CD4-positive, CD25-positive, alpha-beta regulatory T cell (primary cell): ENCODE results near the gene CD200. TPM values are rescaled to one million over a fixed set of nuclear protein-coding genes. Genes with fewer than 3 reads are reported as not detected.
"Not testable (repeated sequence)": the region's sequence is repeated elsewhere in the genome, so short reads cannot be mapped to it uniquely, and the experiment has no call there.

ENCODE experiments used
- ATAC-seq, 2 donors: fragments of 150-1000 bp; cut with Tn5 transposase; one replicate each; pipeline ENCODE4 v1.10.0; 2021; ENCODE audit warnings: low read depth in 2 of 2, moderate number of reproducible peaks in 2 of 2, moderate library complexity in 1 of 2
- DNase-seq, 3 donors: peaks; one replicate each; pipeline versions ENCODE4 v3.0.0 to v3.0.0-alpha.2; 2012 to 2022; ENCODE audit warnings: mixed read lengths in 1 of 3
- H3K27ac ChIP-seq: one replicate; pipeline ENCODE4 v1.7.0; 2013; ENCODE audit warnings: mild to moderate bottlenecking, low read length; ENCODE audit not compliant: insufficient read depth, poor library complexity, severe bottlenecking
- H3K27me3 ChIP-seq: one replicate; pipeline ENCODE4 v1.7.0; 2013; ENCODE audit warnings: low read length; ENCODE audit not compliant: control insufficient read depth, insufficient read depth
- H3K36me3 ChIP-seq: one replicate; pipeline ENCODE4 v1.7.0; 2013; ENCODE audit warnings: mild to moderate bottlenecking, low read length, moderate library complexity; ENCODE audit not compliant: control insufficient read depth, insufficient read depth
- H3K4me1 ChIP-seq: 2 replicates; pipeline ENCODE4 v1.7.0; 2013; ENCODE audit warnings: mild to moderate bottlenecking, low read length; ENCODE audit not compliant: insufficient read depth, control insufficient read depth, poor library complexity, severe bottlenecking
- H3K4me3 ChIP-seq: one replicate; pipeline ENCODE4 v1.7.0; 2013; ENCODE audit warnings: low read depth, mild to moderate bottlenecking, low read length, moderate library complexity
- H3K9me3 ChIP-seq, 2 experiments: 1 replicate in 1 of 2; 2 replicates in 1 of 2; pipeline ENCODE4 v1.7.0; 2013; ENCODE audit warnings: low read length in 2 of 2, mild to moderate bottlenecking in 1 of 2, moderate library complexity in 1 of 2; ENCODE audit not compliant: control insufficient read depth in 2 of 2
- H3K27ac Mint-ChIP-seq, 3 donors: one replicate each; pipeline ENCODE4 v1.8.0; 2020 to 2022; ENCODE audit warnings: mild to moderate bottlenecking in 3 of 3, mixed read lengths in 3 of 3, moderate library complexity in 2 of 3
- H3K27me3 Mint-ChIP-seq: one replicate; pipeline ENCODE4 v1.8.0; 2022; ENCODE audit warnings: mild to moderate bottlenecking, mixed read lengths
- H3K36me3 Mint-ChIP-seq: one replicate; pipeline ENCODE4 v1.8.0; 2020; ENCODE audit warnings: mixed read lengths
- H3K4me1 Mint-ChIP-seq, 4 donors: one replicate each; pipeline ENCODE4 v1.8.0; 2020 to 2022; ENCODE audit warnings: mixed read lengths in 4 of 4, mild to moderate bottlenecking in 1 of 4
- H3K4me3 Mint-ChIP-seq, 4 donors: one replicate each; pipeline ENCODE4 v1.8.0; 2020 to 2022; ENCODE audit warnings: mild to moderate bottlenecking in 4 of 4, mixed read lengths in 4 of 4, moderate library complexity in 3 of 4
- H3K9me3 Mint-ChIP-seq, 7 donors: one replicate each; pipeline ENCODE4 v1.8.0; 2020 to 2022; ENCODE audit warnings: mixed read lengths in 7 of 7, mild to moderate bottlenecking in 3 of 7, moderate library complexity in 2 of 7
- polyA plus RNA-seq, 4 donors: library from polyadenylated mRNA; unstranded; fragments of 300-500 nt; fragmentation: Illumina TruSeq; gene quantifications; one replicate each; pipeline ENCODE4 v1.2.3, GENCODE V29; 2021
- total RNA-seq: library from RNA; stranded (reverse); gene quantifications from one replicate; pipeline ENCODE4 v1.2.3, GENCODE V29; 2022

The CD200 gene
- total and polyA plus RNA-seq, 5 donors from 2014 or later, result 1.9 to 4.8 (median 2.8) TPM

DNA sequence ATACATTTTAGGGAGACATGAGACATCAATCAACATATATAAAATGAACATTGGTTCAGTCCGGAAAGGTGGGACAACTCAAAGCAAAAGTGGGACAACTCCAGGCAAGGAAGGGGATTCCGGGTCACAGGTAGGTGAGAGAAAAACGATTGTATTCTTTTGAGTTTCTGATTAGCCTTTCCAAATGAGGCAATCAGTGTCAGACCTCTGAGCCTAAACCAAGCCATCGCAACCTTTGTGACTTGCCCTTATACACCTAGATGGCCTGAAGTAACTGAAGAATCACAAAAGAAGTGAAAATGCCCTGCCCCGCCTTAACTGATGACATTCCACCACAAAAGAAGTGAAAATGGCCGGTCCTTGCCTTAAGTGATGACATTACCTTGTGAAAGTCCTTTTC is 66.6 kb downstream of the CD200 start:
- not testable (repeated sequence) for H3K4me1 Mint-ChIP-seq, H3K27ac ChIP-seq, H3K27me3 Mint-ChIP-seq, H3K36me3 ChIP-seq, H3K36me3 Mint-ChIP-seq, ATAC-seq, H3K4me1 ChIP-seq, H3K4me3 ChIP-seq, H3K4me3 Mint-ChIP-seq, DNase-seq, H3K9me3 ChIP-seq, H3K9me3 Mint-ChIP-seq, H3K27me3 ChIP-seq, H3K27ac Mint-ChIP-seq

DNA sequence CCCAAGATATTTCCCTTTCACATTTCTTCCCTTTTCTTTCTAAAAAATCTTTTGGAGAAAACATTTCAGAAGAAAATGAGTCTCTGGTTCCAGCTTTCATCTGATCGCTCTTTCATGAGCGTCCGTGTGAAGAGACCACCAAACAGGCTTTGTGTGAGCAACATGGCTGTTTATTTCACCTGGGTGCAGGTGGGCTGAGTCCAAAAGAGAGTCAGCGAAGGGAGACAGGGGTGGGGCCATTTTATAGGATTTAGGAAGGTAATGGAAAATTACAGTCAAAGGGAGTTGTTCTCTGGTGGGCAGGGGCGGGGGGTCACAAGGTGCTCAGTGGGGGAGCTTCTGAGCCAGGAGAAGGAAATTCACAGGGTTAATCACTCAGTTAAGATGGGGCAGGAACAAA is 67.4 kb downstream of the CD200 start:
- not testable (repeated sequence) for H3K27ac Mint-ChIP-seq, H3K9me3 Mint-ChIP-seq, H3K36me3 Mint-ChIP-seq, H3K4me1 ChIP-seq, H3K4me3 Mint-ChIP-seq, H3K27ac ChIP-seq, H3K36me3 ChIP-seq, H3K4me1 Mint-ChIP-seq, DNase-seq, H3K9me3 ChIP-seq, H3K27me3 Mint-ChIP-seq, H3K4me3 ChIP-seq, ATAC-seq, H3K27me3 ChIP-seq

DNA sequence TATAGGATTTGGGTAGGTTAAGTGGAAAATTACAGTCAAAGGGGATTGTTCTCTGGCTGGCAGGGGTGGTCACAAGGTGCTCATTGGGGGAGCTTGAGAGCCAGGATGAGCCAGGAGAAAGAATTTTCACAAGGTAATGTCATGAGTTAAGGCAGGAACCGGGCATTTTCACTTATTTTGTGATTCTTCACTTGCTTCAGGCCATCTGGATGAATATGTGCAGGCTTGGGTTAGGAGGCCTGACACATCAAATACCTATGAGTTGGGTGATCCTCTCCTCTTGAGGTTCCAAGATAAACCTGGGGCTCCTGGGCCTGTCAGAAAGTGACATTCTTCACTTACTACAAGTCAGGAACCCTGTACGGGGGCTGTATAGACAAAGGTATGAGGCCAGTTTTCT is 68.7 kb downstream of the CD200 start:
- Histone ChIP-seq H3K9me3 (no peaks in the 10 kb centered on the region), H3K36me3 (no peaks in the 10 kb centered on the region), H3K27ac (no peak overlapping the region), H3K4me3 (no peak overlapping the region), H3K4me1 (no peaks in the 10 kb centered on the region), H3K27me3 (no peaks in the 10 kb centered on the region)
- Mint-ChIP-seq H3K4me1 (peaks cover 0 to 2% (median 0%) of the 10 kb centered on the region in 4 donors), H3K9me3 (peaks cover 0 to 1% (median 0%) of the 10 kb centered on the region in 7 donors), H3K27me3 (no peaks in the 10 kb centered on the region), H3K4me3 (no peak overlapping the region), H3K36me3 (no peaks in the 10 kb centered on the region), H3K27ac (no peak overlapping the region)
- ATAC-seq, result no peak
- no peak for DNase-seq

DNA sequence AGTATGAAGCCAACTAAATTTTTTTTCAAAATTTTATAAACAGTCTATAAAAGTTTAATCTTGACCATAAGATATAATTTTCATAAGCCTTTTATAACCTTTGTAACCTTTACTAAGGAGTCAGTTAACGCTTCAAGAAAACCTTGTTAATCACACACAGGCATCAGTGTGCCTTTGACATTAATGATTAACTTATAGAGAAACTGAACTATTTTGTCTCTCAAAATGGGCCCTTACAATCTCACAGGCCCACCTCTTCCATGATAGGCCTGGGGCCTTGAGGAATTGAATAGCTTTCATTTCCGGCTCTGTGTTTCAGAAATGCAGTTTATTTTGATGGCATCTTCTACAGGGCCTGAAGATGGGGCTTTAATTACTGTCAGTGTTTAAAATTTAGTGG is 70.1 kb downstream of the CD200 start:
- Mint-ChIP-seq H3K4me3 (no peak overlapping the region), H3K9me3 (no peaks in the 10 kb centered on the region), H3K27me3 (no peaks in the 10 kb centered on the region), H3K27ac (peak overlapping the region in 1 of 3 donors; percentile 38), H3K4me1 (peaks cover 0 to 7% (median under 1%) of the 10 kb centered on the region in 4 donors), H3K36me3 (no peaks in the 10 kb centered on the region)
- Histone ChIP-seq H3K9me3 (no peaks in the 10 kb centered on the region), H3K4me3 (no peak overlapping the region), H3K4me1 (no peaks in the 10 kb centered on the region), H3K27ac (no peak overlapping the region), H3K27me3 (no peaks in the 10 kb centered on the region), H3K36me3 (no peaks in the 10 kb centered on the region)
- no peak for ATAC-seq
- DNase-seq, result no peak

DNA sequence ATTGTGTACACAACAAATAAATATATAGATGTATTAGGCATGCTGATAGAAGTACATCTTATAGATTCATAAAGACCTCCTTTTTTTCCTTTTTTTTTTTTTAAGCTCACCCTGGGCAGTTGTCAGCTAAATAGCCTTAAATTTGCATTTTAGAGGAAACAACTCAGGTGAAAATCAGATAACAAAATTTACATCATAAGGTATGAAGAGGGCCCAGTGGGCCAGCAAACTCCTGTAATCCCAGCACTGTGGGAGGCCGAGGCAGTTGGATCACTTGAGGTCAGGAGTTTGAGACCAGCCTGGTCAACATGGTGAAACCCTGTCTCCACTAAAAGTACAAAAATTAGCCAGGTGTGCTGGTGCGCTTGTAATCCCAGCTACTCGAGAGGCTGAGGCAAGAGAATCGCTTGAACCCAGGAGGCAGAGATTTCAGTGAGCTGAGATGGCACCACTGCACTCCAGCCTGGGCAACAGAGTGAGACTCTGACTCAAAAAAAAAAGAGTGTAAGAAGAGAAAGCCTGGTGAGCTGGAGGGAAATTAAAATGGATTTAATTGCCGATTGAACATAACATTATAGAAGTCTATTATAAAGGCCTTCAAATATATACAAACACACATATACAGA is 72.1 kb downstream of the CD200 start:
- H3K27me3 Mint-ChIP-seq, result peaks cover 10% of the 10 kb centered on the region
- not testable (repeated sequence) for H3K4me3 Mint-ChIP-seq, DNase-seq, H3K9me3 ChIP-seq, H3K9me3 Mint-ChIP-seq, H3K27ac ChIP-seq, H3K4me3 ChIP-seq, H3K4me1 ChIP-seq, H3K27ac Mint-ChIP-seq, H3K27me3 ChIP-seq, ATAC-seq, H3K36me3 ChIP-seq, H3K36me3 Mint-ChIP-seq, H3K4me1 Mint-ChIP-seq

DNA sequence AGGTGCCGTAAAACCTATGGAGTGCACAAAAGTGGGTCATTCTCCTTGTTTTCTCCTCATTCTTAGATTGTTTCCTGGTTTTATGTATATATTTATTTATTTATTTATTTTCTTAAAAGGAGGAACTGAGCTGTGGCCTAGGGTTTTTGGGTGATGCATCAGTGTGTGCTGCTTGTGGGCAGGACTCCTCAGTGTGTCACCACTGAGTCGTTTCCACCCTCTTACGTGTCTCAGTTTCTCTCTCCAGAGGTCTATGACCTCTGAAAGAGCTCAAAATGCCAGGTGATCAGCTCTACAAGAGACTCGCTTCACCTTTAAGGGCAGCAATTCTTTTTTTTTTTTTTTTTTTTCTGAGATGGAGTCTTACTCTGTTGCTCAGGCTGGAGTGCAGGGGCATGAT is 72.9 kb downstream of the CD200 start:
- H3K27ac ChIP-seq, result no peak overlapping the region
- H3K4me1 Mint-ChIP-seq, result peaks cover 0 to 7% (median under 1%) of the 10 kb centered on the region in 4 donors
- H3K4me3 ChIP-seq, result no peak overlapping the region
- no peaks in the 10 kb centered on the region for H3K27me3 ChIP-seq
- no peak overlapping the region for H3K4me3 Mint-ChIP-seq
- H3K9me3 Mint-ChIP-seq, result no peaks in the 10 kb centered on the region
- H3K27me3 Mint-ChIP-seq, result peaks cover 11% of the 10 kb centered on the region
- no peak for ATAC-seq
- no peaks in the 10 kb centered on the region for H3K36me3 Mint-ChIP-seq
- H3K27ac Mint-ChIP-seq, result no peak overlapping the region
- no peaks in the 10 kb centered on the region for H3K4me1 ChIP-seq
- no peak for DNase-seq
- H3K9me3 ChIP-seq, result no peaks in the 10 kb centered on the region
- H3K36me3 ChIP-seq, result no peaks in the 10 kb centered on the region

DNA sequence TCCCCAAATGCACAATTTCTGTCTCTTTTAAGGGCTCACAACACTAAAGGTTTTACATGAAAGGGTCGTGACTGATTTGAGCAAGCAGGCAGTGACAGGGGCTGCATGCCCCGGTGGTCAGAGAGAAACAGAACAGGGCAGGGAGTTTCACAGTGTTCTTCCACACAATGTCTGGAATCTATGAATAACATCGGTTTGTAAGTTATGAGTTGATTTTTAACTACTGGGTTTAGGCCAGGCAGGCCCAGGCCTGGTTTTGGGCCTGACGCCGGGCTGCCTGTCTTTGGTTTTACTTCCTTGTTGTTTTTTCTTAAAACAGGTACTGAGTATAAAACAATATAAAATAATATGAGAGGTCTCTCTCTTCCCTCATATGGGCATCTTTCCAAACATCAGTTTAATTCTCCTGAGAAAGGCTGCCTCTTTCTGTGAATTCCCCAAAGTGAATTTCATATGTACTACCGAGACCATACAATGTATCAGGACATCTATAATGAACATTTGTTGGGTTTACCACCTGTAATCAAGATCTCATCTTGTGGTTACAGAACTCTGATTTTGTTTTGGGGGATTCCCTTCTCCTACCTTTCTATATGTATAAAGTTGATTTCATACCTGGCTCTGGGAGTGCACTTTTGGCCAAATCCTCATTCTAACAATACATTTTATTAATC is 74.4 kb downstream of the CD200 start:
- Mint-ChIP-seq H3K9me3 (no peaks in the 10 kb centered on the region), H3K27me3 (peaks cover 11% of the 10 kb centered on the region), H3K36me3 (no peaks in the 10 kb centered on the region), H3K27ac (no peak overlapping the region), H3K4me3 (no peak overlapping the region), H3K4me1 (peaks cover 2 to 9% (median 2%) of the 10 kb centered on the region in 4 donors)
- no peaks in the 10 kb centered on the region for H3K36me3 ChIP-seq
- no peaks in the 10 kb centered on the region for H3K4me1 ChIP-seq
- no peak overlapping the region for H3K27ac ChIP-seq
- DNase-seq, result no peak
- ATAC-seq, result no peak
- no peaks in the 10 kb centered on the region for H3K9me3 ChIP-seq
- H3K4me3 ChIP-seq, result no peak overlapping the region
- H3K27me3 ChIP-seq, result no peaks in the 10 kb centered on the region
